DOHH2 (cell line): ENCODE measurements around the gene CZIB.

Source experiments
- H3F3A ChIP-seq: fragments of 200-600 bp; sonication (generic), shearing (Covaris generic); 2 replicates; pipeline ENCODE4 v1.6.0; 2016; ENCODE audit warnings: antibody characterized with exemption, mild to moderate bottlenecking; ENCODE audit not compliant: control insufficient read depth, insufficient read depth
- H3K27ac ChIP-seq: fragments of 200-600 bp; sonication (generic); 2 replicates; pipeline ENCODE4 v1.5.1; 2014; ENCODE audit warnings: low read depth, mild to moderate bottlenecking, low read length, moderate library complexity
- H3K27me3 ChIP-seq: fragments of 200-600 bp; sonication (generic); 2 replicates; pipeline ENCODE4 v1.6.1; 2014; ENCODE audit warnings: mild to moderate bottlenecking, low read length, mixed read lengths; ENCODE audit not compliant: control insufficient read depth
- H3K36me3 ChIP-seq: fragments of 200-600 bp; sonication (generic); 2 replicates; pipeline ENCODE4 v1.6.1; 2014; ENCODE audit warnings: mild to moderate bottlenecking, low read length, moderate library complexity, mixed read lengths; ENCODE audit not compliant: control insufficient read depth
- H3K4me1 ChIP-seq: fragments of 200-600 bp; sonication (generic); 2 replicates; pipeline ENCODE4 v1.6.1; 2014; ENCODE audit warnings: mild to moderate bottlenecking, low read length, mixed read lengths; ENCODE audit not compliant: control insufficient read depth
- H3K4me2 ChIP-seq: fragments of 200-600 bp; sonication (generic); 2 replicates; pipeline ENCODE4 v1.6.0; 2014; ENCODE audit warnings: mild to moderate bottlenecking, low read length, moderate library complexity
- H3K4me3 ChIP-seq: fragments of 200-600 bp; sonication (generic); 2 replicates; pipeline ENCODE4 v1.5.1; 2014; ENCODE audit warnings: mild to moderate bottlenecking, low read length, mixed read lengths
- H3K79me2 ChIP-seq: fragments of 200-600 bp; sonication (generic); 2 replicates; pipeline ENCODE4 v1.6.1; 2014; ENCODE audit warnings: mild to moderate bottlenecking, low read length, mixed read lengths; ENCODE audit not compliant: control insufficient read depth
- H3K9me2 ChIP-seq: fragments of 200-600 bp; sonication (generic); replicated peaks from 2 replicates; pipeline ENCODE4 v1.6.1; 2014; ENCODE audit warnings: mild to moderate bottlenecking, low read length, mixed read lengths; ENCODE audit not compliant: control insufficient read depth
- H3K9me3 ChIP-seq: fragments of 200-600 bp; sonication (generic); 2 replicates; pipeline ENCODE4 v1.6.1; 2014; ENCODE audit warnings: antibody characterized with exemption, low read length, mixed read lengths; ENCODE audit not compliant: control insufficient read depth, insufficient read depth
- H4K20me1 ChIP-seq: fragments of 200-600 bp; sonication (generic); 2 replicates; pipeline ENCODE4 v1.6.0; 2014; ENCODE audit warnings: low read depth, mild to moderate bottlenecking, antibody characterized with exemption, low read length, moderate library complexity; ENCODE audit not compliant: control insufficient read depth, insufficient read depth
- EZH2phosphoT487 ChIP-seq: fragments of 200-600 bp; sonication (generic); IDR thresholded peaks from 2 replicates; pipeline ENCODE4 v1.6.1; 2017; ENCODE audit warnings: borderline replicate concordance, mild to moderate bottlenecking, antibody characterized with exemption, low read length, moderate library complexity, mixed read lengths
- TF ChIP-seq, protein P1 (sequence below): fragments of 200-600 bp; sonication (generic); IDR thresholded peaks from one replicate; pipeline ENCODE4 v1.5.1; 2014; ENCODE audit warnings: antibody characterized with exemption, mild to moderate bottlenecking, low read depth, low read length; ENCODE audit not compliant: poor library complexity, severe bottlenecking

The CZIB gene

DNA sequence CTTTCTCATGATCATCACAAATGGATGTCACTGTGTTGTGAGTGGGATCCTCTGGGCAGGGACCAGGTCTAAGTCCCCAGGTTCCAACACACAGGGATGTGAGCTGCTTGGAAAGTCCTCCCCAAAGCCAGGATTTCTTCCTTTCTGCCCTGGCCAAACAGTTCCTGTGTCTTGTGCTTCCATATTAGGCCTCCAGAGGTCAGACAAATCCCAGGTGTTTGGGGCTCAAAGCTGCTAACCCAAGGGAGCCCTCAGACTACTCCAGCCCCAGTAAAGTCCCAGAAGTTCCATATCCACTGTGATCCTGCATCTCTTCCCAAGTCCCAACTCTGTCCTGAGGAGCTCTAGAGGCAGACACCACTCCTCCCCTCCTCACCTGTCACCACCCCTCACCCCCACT is 45.6 kb upstream of the CZIB start:
- H3K27me3 ChIP-seq, result no peaks in the 10 kb centered on the region
- no peak overlapping the region for H3K4me2 ChIP-seq
- no peak for TF ChIP-seq EZH2phosphoT487
- TF ChIP-seq, protein P1, sequence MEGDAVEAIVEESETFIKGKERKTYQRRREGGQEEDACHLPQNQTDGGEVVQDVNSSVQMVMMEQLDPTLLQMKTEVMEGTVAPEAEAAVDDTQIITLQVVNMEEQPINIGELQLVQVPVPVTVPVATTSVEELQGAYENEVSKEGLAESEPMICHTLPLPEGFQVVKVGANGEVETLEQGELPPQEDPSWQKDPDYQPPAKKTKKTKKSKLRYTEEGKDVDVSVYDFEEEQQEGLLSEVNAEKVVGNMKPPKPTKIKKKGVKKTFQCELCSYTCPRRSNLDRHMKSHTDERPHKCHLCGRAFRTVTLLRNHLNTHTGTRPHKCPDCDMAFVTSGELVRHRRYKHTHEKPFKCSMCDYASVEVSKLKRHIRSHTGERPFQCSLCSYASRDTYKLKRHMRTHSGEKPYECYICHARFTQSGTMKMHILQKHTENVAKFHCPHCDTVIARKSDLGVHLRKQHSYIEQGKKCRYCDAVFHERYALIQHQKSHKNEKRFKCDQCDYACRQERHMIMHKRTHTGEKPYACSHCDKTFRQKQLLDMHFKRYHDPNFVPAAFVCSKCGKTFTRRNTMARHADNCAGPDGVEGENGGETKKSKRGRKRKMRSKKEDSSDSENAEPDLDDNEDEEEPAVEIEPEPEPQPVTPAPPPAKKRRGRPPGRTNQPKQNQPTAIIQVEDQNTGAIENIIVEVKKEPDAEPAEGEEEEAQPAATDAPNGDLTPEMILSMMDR, result peak; percentile 20
- H4K20me1 ChIP-seq, result no peaks in the 10 kb centered on the region; the same call in 1 of the 2 replicates
- H3K4me1 ChIP-seq, result no peaks in the 10 kb centered on the region
- no peaks in the 10 kb centered on the region for H3K79me2 ChIP-seq
- H3K36me3 ChIP-seq, result peaks cover 84% of the 10 kb centered on the region
- H3K4me3 ChIP-seq, result no peak overlapping the region
- no peaks in the 10 kb centered on the region for H3K9me3 ChIP-seq
- no peak overlapping the region for H3K27ac ChIP-seq
- no peaks in the 10 kb centered on the region for H3F3A ChIP-seq
- H3K9me2 ChIP-seq, result no peaks in the 10 kb centered on the region

DNA sequence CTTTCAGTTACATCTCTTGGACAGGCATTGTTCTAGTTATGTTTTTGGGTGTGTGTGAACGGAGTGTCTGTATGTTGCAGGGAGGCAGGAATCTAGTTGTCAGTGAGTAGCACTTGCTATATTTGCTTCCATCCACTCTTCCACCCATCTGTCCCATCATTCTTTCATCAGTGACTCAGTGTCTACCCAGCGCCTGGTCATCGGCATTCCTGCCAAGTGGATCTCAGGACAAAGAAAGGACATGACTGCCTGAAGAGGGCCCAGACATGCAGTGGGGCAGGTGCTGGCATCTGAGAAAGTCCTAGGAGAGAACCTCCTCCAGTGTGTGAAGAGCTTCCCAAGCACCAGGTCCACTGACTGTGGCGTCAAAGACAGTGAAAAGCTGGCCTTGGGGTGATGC is 45.1 kb upstream of the CZIB start:
- Histone ChIP-seq H3K9me3 (no peaks in the 10 kb centered on the region), H4K20me1 (no peaks in the 10 kb centered on the region; the same call in 1 of the 2 replicates), H3F3A (no peaks in the 10 kb centered on the region), H3K4me2 (no peak overlapping the region), H3K36me3 (peaks cover 84% of the 10 kb centered on the region), H3K4me3 (no peak overlapping the region), H3K79me2 (no peaks in the 10 kb centered on the region), H3K27ac (no peak overlapping the region), H3K27me3 (no peaks in the 10 kb centered on the region), H3K9me2 (no peaks in the 10 kb centered on the region), H3K4me1 (no peaks in the 10 kb centered on the region)
- TF ChIP-seq, protein P1, result no peak
- TF ChIP-seq EZH2phosphoT487, result no peak

DNA sequence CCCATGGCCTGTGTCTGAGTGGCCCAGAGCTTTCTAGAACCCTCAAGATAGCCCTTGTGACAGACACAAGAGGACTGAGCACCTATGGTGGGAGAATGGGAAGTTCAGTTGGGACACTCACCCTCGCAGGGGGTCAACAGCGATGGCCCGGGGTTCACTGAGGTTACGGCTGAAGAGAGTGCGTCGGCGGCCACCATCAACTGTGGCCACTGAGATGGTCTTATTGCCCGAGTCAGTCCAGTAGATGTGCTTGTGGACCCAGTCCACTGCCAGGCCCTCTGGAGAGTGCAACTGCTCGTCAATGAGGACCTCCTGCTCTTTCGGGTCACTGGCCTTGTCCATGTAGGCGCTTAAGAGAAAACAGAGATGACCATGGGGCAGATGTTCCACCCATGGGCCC is 43.6 kb upstream of the CZIB start:
- Histone ChIP-seq H3K4me2 (no peak overlapping the region), H3K9me3 (no peaks in the 10 kb centered on the region), H3K79me2 (no peaks in the 10 kb centered on the region), H3K4me1 (no peaks in the 10 kb centered on the region), H3K9me2 (no peaks in the 10 kb centered on the region), H3K4me3 (no peak overlapping the region), H3K27me3 (no peaks in the 10 kb centered on the region), H3K27ac (no peak overlapping the region), H3K36me3 (peaks cover 90% of the 10 kb centered on the region), H3F3A (no peaks in the 10 kb centered on the region), H4K20me1 (no peaks in the 10 kb centered on the region; the same call in 1 of the 2 replicates)
- TF ChIP-seq, protein P1, result no peak
- TF ChIP-seq EZH2phosphoT487, result no peak

DNA sequence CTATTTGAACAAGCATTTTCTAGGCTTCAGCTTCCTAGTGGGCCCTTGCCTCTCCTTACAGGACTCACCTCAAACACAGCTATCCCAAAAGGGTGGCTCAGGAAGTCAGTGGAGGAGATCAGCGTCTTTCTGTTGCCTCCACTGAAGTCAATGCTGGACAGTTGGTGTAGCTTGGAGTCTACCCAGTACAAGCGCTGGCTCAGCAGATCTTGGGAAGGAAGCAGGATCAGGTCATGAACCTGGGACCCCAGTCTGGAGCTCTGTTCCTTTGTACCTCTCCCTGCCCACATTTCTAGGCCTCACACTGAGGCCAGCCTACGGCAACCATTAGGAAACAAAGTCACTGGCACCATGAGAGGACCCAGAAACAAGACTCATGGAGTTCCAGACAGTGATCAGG is 41.6 kb upstream of the CZIB start:
- no peaks in the 10 kb centered on the region for H3K9me3 ChIP-seq
- H3K4me3 ChIP-seq, result no peak overlapping the region
- no peak for TF ChIP-seq EZH2phosphoT487
- TF ChIP-seq, protein P1, result no peak
- H3K79me2 ChIP-seq, result no peaks in the 10 kb centered on the region
- H3K4me2 ChIP-seq, result no peak overlapping the region
- no peaks in the 10 kb centered on the region for H3K9me2 ChIP-seq
- no peaks in the 10 kb centered on the region for H3F3A ChIP-seq
- H3K27me3 ChIP-seq, result no peaks in the 10 kb centered on the region
- peaks cover 98% of the 10 kb centered on the region for H3K36me3 ChIP-seq
- no peaks in the 10 kb centered on the region for H4K20me1 ChIP-seq
- no peaks in the 10 kb centered on the region for H3K4me1 ChIP-seq
- H3K27ac ChIP-seq, result no peak overlapping the region
